Fibroblast of lung (primary cell): ENCODE data around the gene UBE3D. TPM values are rescaled to one million over a fixed set of nuclear protein-coding genes. Genes with fewer than 3 reads are reported as not detected.

ENCODE experiments used
- DNase-seq, 2 donors: peaks; one replicate each; pipeline versions ENCODE4 v3.0.0 to v3.0.0-alpha.2; 2010; ENCODE audit warnings: low read depth in 2 of 2
- H2AFZ ChIP-seq: 2 replicates; pipeline ENCODE4 v1.5.1; 2012; ENCODE audit warnings: low read length, control low read depth, inconsistent platforms
- H3K27ac ChIP-seq: 2 replicates; pipeline ENCODE4 v1.5.1; 2011; ENCODE audit warnings: low read length, control low read depth; ENCODE audit not compliant: insufficient read depth
- H3K27me3 ChIP-seq: 2 replicates; pipeline ENCODE4 v1.5.1; 2011; ENCODE audit warnings: mild to moderate bottlenecking, low read length; ENCODE audit not compliant: control insufficient read depth, insufficient read depth
- H3K36me3 ChIP-seq: 2 replicates; pipeline ENCODE4 v1.5.1; 2011; ENCODE audit warnings: low read length; ENCODE audit not compliant: control insufficient read depth, insufficient read depth
- H3K4me1 ChIP-seq: 2 replicates; pipeline ENCODE4 v1.5.1; 2011; ENCODE audit warnings: low read length; ENCODE audit not compliant: control insufficient read depth, insufficient read depth; ENCODE audit errors: extremely low read depth
- H3K4me2 ChIP-seq: 2 replicates; pipeline ENCODE4 v1.5.1; 2011; ENCODE audit warnings: low read length, control low read depth; ENCODE audit not compliant: insufficient read depth; ENCODE audit errors: extremely low read depth
- H3K4me3 ChIP-seq, 4 experiments: fragments of 200-600 bp in 1 of 4; sonication (generic) in 1 of 4; replicated peaks in 1 of 4; 2 replicates each; pipeline ENCODE4 v1.5.1; 2011 to 2016; ENCODE audit warnings: low read length in 4 of 4, low read depth in 3 of 4, mild to moderate bottlenecking in 3 of 4, control low read depth in 2 of 4, inconsistent platforms in 1 of 4, mixed read lengths in 1 of 4; ENCODE audit not compliant: insufficient read depth in 1 of 4; ENCODE audit errors: control extremely low read depth in 1 of 4
- H3K79me2 ChIP-seq: 2 replicates; pipeline ENCODE4 v1.5.1; 2012; ENCODE audit warnings: mild to moderate bottlenecking, low read length, inconsistent platforms; ENCODE audit not compliant: control insufficient read depth, insufficient read depth
- H3K9ac ChIP-seq: 2 replicates; pipeline ENCODE4 v1.5.1; 2011; ENCODE audit warnings: mild to moderate bottlenecking, low read length, control low read depth; ENCODE audit not compliant: insufficient read depth
- H3K9me3 ChIP-seq: 2 replicates; pipeline ENCODE4 v1.5.1; 2012; ENCODE audit warnings: low read depth, low read length; ENCODE audit not compliant: control insufficient read depth, insufficient read depth
- H4K20me1 ChIP-seq: 2 replicates; pipeline ENCODE4 v1.5.1; 2011; ENCODE audit warnings: low read length; ENCODE audit not compliant: control insufficient read depth, insufficient read depth; ENCODE audit errors: extremely low read depth
- CTCF ChIP-seq, 2 donors: IDR thresholded peaks in 1 of 2; conservative IDR thresholded peaks in 1 of 2; 1 replicate in 1 of 2; 2 replicates in 1 of 2; pipeline ENCODE4 v1.5.1; 2011 to 2012; ENCODE audit warnings: low read length in 2 of 2, control low read depth in 1 of 2, inconsistent platforms in 1 of 2, low read depth in 1 of 2, mild to moderate bottlenecking in 1 of 2
- EZH2 ChIP-seq: IDR thresholded peaks from 2 replicates; pipeline ENCODE4 v1.5.1; 2012; ENCODE audit warnings: low read length, control low read depth, mild to moderate bottlenecking; ENCODE audit errors: missing control alignments
- polyA plus RNA-seq, 2 donors: library from polyadenylated mRNA; depleted of rRNA in 1 of 2; stranded (reverse) in 1 of 2; unstranded in 1 of 2; fragments of >200 nt; gene quantifications; 2 replicates each; pipeline ENCODE4 v1.2.1, GENCODE V29; 2011 to 2012; ENCODE audit warnings: missing spikeins in 1 of 2
- total RNA-seq: library from RNA; depleted of rRNA; stranded (reverse); fragments of >200 nt; gene quantifications from 2 replicates; pipeline ENCODE4 v1.2.1, GENCODE V29; 2014

The UBE3D gene
- total and polyA plus RNA-seq, 2 donors (not counting 1 experiment from before 2014, with no cell fraction given): 2.8 to 5.6 TPM

- H3K4me3 ChIP-seq: no peak overlapping the region
- no peaks in the 10 kb centered on the region for H3K9me3 ChIP-seq
- no peaks in the 10 kb centered on the region for H4K20me1 ChIP-seq
- H3K9ac ChIP-seq: no peak overlapping the region
- no peaks in the 10 kb centered on the region for H3K36me3 ChIP-seq
- H3K27ac ChIP-seq: no peak overlapping the region
- H3K4me1 ChIP-seq: peaks cover 19% of the 10 kb centered on the region
- no peaks in the 10 kb centered on the region for H3K79me2 ChIP-seq
- no peak for DNase-seq
- H3K27me3 ChIP-seq: no peaks in the 10 kb centered on the region
- H3K4me2 ChIP-seq: no peak overlapping the region
- no peak overlapping the region for H2AFZ ChIP-seq
- TF ChIP-seq EZH2: no peak
- no peak for TF ChIP-seq CTCF (conservative IDR thresholded peaks at IDR 0.05 in 1 of 2, IDR thresholded peaks at IDR 0.05 in 1 of 2; ENCODE audit: low read depth in 1 of 2, low read length in 2 of 2)
Measured at GRCh38 chr6:82958551-82958950, 107.1 kb downstream of the UBE3D start.

GRCh38 chr6:82957868-82958245 is 107.8 kb downstream of the UBE3D start:
- Histone ChIP-seq H4K20me1 (no peaks in the 10 kb centered on the region), H3K9ac (no peak overlapping the region), H3K27me3 (no peaks in the 10 kb centered on the region), H3K4me1 (peaks cover 19% of the 10 kb centered on the region), H3K36me3 (no peaks in the 10 kb centered on the region), H3K79me2 (no peaks in the 10 kb centered on the region), H2AFZ (peak overlapping the region; percentile 64), H3K4me2 (peak overlapping the region; percentile 60), H3K9me3 (no peaks in the 10 kb centered on the region), H3K4me3 (no peak overlapping the region), H3K27ac (peak overlapping the region; percentile 61)
- TF ChIP-seq EZH2: no peak
- no peak for TF ChIP-seq CTCF (conservative IDR thresholded peaks at IDR 0.05 in 1 of 2, IDR thresholded peaks at IDR 0.05 in 1 of 2; ENCODE audit: low read depth in 1 of 2, low read length in 2 of 2)
- peak in 1 of 2 donors; percentile 42 for DNase-seq

GRCh38 chr6:82957171-82957867 is 108.3 kb downstream of the UBE3D start:
- Histone ChIP-seq H3K9ac (no peak overlapping the region), H3K36me3 (no peaks in the 10 kb centered on the region), H3K9me3 (no peaks in the 10 kb centered on the region), H3K79me2 (no peaks in the 10 kb centered on the region), H3K4me1 (peaks cover 19% of the 10 kb centered on the region), H2AFZ (peak overlapping the region; percentile 64), H3K27ac (peak overlapping the region; percentile 61), H4K20me1 (no peaks in the 10 kb centered on the region), H3K4me3 (no peak overlapping the region), H3K27me3 (no peaks in the 10 kb centered on the region), H3K4me2 (peak overlapping the region; percentile 42)
- DNase-seq: peak; percentile 33 to 51
- TF ChIP-seq CTCF (conservative IDR thresholded peaks at IDR 0.05 in 1 of 2, IDR thresholded peaks at IDR 0.05 in 1 of 2; ENCODE audit: low read depth in 1 of 2, low read length in 2 of 2) (no peak), EZH2 (no peak)
